IPS-18c (cell line): ENCODE measurements around the gene TOGARAM1.

Experiments
- H3K4me3 ChIP-seq: 2 replicates; pipeline ENCODE4 v1.7.0; 2013; ENCODE audit warnings: low read depth, mild to moderate bottlenecking, low read length, moderate library complexity; ENCODE audit not compliant: insufficient read depth
- H3K9me3 ChIP-seq: one replicate; pipeline ENCODE4 v1.6.1; 2013; ENCODE audit warnings: mild to moderate bottlenecking, low read length, moderate library complexity; ENCODE audit not compliant: control insufficient read depth, insufficient read depth

TOGARAM1 gene, protein sequence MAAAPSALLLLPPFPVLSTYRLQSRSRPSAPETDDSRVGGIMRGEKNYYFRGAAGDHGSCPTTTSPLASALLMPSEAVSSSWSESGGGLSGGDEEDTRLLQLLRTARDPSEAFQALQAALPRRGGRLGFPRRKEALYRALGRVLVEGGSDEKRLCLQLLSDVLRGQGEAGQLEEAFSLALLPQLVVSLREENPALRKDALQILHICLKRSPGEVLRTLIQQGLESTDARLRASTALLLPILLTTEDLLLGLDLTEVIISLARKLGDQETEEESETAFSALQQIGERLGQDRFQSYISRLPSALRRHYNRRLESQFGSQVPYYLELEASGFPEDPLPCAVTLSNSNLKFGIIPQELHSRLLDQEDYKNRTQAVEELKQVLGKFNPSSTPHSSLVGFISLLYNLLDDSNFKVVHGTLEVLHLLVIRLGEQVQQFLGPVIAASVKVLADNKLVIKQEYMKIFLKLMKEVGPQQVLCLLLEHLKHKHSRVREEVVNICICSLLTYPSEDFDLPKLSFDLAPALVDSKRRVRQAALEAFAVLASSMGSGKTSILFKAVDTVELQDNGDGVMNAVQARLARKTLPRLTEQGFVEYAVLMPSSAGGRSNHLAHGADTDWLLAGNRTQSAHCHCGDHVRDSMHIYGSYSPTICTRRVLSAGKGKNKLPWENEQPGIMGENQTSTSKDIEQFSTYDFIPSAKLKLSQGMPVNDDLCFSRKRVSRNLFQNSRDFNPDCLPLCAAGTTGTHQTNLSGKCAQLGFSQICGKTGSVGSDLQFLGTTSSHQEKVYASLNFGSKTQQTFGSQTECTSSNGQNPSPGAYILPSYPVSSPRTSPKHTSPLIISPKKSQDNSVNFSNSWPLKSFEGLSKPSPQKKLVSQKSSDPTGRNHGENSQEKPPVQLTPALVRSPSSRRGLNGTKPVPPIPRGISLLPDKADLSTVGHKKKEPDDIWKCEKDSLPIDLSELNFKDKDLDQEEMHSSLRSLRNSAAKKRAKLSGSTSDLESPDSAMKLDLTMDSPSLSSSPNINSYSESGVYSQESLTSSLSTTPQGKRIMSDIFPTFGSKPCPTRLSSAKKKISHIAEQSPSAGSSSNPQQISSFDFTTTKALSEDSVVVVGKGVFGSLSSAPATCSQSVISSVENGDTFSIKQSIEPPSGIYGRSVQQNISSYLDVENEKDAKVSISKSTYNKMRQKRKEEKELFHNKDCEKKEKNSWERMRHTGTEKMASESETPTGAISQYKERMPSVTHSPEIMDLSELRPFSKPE (N-terminal part only)

DNA sequence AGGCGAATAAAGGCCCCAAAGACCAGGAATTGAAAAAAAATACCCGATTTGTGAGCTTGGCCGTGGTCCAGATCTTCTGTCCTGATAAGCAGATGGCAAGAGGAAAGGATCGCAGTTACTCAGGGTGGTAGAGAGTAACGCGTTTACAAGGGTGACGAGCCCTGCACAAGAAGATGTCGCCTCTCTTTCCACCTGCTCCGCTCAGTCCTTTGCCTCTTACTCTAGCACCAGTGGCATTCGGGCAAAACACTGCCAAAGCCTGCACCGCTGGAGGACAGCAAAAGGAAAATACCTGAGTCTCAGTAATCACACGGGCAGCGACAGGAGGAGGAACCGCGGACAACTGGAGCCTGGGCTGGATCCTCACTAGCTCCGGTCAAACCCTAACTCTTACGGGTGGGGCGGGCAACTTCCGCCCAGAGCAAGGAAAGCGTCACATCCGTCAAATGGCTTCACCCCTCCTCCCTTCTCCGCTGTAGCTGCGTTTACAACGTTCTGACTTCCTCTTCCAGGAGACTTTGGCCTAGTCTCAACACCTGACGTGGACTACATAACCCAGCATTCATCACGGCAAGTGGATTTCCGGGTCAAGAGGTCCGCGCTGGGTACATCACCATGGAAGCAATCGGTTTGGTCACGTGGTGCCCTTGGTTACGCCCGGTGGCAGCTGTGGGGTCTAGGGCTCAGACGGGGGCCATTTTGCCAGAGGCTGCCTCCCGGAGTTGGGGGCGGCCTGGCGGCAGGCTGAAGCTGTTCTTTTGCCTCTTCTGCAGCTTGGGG, at the start of gene TOGARAM1, which contains the start of gene KLHL28:
TSS of gene TOGARAM1 (plus strand) at position 637 of the 780 bp plus-strand sequence. CDS start 232 bp downstream, outside the sequence.
TSS of gene KLHL28 (minus strand) at position 394 of the 780 bp plus-strand sequence. CDS start 16,019 bp downstream, outside the sequence.
- peak within 1 kb of the TSS; percentile 77 for H3K4me3 ChIP-seq
- H3K9me3 ChIP-seq, result no peaks in the 10 kb centered on the region

DNA sequence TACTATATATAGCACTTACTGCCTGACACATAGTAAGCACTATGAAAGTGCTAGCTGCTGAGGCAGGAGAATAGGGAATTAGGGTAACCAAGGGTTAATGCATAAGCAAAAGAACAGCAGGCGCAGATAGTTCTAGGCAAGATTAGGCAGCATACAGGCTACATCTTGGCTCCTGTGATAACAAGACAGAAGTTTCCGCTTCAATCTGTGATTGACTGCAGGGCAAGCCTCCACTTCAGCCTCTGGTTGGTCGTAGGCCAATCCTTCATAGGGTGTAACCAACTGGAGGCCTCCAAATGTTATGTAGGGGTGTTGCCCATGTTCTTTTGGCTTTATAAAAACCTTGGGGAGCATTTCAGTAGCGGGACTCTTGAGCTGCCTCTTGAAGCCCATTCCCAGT, 47.1 kb upstream of the TOGARAM1 start:
- no peak overlapping the region for H3K4me3 ChIP-seq
- H3K9me3 ChIP-seq, result no peaks in the 10 kb centered on the region

DNA sequence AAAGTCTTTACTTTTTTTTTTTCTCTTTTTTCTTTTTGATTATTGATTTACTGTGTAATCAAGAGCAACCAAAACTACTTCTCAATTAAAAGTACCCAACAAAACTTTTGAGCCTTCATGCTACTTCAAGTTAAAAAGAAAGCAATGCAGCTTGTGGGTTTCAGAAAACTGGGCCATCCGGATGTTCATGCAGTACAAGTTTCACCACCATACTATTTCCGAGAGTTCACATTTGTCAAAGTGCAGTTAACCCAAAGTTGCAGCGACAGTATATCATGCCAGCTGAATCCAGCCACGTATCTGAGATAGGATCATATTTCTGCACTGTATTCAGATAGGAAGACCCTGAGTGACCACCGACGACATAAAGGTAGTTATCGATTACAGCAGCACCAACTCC, 33.2 kb upstream of the TOGARAM1 start:
- Histone ChIP-seq H3K9me3 (no peaks in the 10 kb centered on the region), H3K4me3 (no peak overlapping the region)

DNA sequence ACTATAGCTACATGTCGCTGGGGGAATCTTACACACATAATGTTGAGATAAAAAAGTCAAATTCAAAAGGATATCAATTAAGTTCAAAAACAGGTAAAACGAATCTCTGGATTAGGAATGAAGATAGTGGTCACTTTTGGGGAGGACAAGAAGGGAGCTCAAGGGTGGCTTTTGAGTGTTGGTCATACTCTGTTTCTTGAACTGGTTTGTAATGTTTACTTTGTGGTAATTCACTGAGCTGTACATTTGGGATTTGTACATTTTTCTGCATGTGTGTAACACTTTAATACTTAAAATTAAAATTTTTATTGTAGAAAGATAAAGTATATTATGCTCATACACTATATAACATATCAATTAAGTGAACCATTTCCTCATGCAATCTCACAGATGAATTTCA, 26.8 kb upstream of the TOGARAM1 start:
- H3K9me3 ChIP-seq, result no peaks in the 10 kb centered on the region

DNA sequence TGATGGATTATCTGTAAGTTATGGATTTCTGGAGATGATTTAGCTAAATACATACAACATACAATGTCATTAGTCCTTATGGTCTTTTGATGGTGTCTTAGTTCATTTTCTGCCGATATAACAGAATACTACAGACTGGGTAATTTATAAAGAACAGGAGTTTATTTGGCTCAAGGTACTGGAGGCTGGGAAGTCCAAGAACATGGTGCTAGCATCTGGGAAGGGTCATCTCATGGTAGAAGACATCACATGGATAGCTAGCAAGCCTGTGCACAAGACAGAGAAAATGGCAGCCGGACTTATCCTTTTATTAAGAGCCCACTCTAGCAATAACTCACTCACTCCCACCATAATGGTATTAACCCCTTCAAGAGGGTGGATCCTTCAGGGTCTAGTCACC, 24.4 kb upstream of the TOGARAM1 start:
- H3K4me3 ChIP-seq, result no peak overlapping the region
- no peaks in the 10 kb centered on the region for H3K9me3 ChIP-seq

More for the DNA sequence above, 26.8 kb upstream of the TOGARAM1 start:
- H3K4me3 ChIP-seq, result no peak overlapping the region

DNA sequence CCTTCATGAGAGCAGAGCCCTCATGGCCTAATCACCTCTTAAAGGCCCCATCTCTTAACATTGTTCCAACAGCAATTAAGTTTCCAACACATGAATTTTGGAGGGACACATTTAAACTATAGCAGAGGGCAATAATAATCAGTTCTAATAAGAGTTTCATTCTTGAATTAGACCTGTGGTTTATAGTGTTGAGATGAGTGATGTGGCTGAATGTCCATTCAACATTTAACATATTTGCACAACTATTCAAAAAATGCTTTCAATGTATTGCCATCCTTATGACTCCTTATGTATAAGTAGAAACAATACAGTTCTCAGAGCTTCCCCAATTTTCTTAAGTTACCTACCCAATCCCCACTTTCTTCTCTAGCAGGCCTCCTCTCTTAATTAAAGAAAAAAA, 21.8 kb upstream of the TOGARAM1 start:
- Histone ChIP-seq H3K4me3 (no peak overlapping the region), H3K9me3 (no peaks in the 10 kb centered on the region)

DNA sequence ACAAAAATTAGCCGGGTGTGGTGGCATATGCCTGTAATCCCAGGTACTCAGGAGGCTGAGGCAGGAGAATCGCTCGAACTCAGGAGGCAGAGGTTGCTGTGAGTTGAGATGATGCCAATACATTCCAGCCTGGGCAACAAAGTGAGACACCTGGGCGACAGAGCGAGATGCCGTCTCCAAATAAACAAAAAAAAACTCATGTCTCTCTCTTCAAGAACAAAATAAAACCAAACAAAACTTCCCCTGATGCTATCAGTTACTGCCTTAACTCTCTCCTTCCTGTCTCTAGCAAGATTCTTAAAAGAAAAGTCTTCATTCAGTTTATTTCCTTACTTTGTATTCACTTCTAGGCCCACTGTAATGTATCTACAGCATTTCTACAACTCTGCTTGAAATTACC, 21.0 kb upstream of the TOGARAM1 start:
- Histone ChIP-seq H3K9me3 (no peaks in the 10 kb centered on the region), H3K4me3 (no peak overlapping the region)

DNA sequence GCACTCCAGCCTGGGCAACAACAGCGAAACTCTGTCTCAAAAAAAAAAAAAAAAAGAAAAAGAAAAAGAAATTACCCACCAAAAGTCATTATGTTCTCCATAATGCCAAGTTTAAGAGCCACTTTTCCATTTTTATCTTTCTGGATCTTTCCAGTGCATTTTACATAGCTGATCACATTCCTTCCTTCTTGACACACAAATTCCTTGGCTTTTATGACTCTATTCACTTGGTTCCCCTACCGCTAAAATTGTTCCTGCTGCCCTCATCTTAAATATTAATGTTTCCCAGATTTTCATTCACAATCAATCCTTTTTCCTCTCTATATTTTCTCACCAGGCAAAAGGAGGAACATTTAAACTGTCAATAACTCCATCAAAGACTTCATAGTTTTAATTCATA, 20.4 kb upstream of the TOGARAM1 start:
- Histone ChIP-seq H3K4me3 (no peak overlapping the region), H3K9me3 (no peaks in the 10 kb centered on the region)

DNA sequence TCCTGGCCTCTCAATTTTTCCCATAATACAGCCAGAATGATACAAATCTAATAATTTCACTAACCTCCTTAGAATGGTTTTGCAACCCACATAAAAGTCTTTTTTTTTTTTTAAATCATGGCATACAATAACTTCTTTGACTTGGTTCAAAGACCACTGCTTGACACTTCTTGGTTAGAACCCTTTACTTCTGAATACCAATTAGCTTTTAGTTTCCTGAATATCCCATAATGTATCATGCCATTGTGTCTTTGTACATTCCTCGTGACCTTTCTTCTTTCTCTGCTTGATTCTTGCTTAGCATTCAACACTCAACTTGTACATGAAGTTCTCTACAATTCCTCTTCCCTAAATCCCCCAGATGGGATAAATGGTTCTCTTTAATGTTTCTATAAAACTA, 19.6 kb upstream of the TOGARAM1 start:
- Histone ChIP-seq H3K4me3 (no peak overlapping the region), H3K9me3 (no peaks in the 10 kb centered on the region)

DNA sequence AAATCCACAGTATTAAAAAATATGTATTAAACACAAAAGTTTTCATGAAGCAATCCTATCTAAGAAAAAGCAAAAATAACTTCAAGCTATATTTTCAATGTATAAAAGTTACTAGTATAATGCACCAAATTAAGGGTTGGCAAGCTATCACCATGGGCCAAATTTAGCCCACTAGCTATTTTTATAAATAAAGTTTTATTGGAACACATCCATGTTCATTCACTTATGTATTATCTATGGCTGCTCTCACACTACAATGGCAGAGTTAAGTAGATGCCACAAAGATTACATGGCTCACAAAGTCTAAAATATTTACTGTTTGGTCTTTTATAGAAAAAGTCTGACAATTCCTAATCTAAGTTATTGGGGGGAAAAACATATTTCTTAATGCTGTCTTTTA, 17.9 kb upstream of the TOGARAM1 start:
- H3K9me3 ChIP-seq, result no peaks in the 10 kb centered on the region
- no peak overlapping the region for H3K4me3 ChIP-seq

DNA sequence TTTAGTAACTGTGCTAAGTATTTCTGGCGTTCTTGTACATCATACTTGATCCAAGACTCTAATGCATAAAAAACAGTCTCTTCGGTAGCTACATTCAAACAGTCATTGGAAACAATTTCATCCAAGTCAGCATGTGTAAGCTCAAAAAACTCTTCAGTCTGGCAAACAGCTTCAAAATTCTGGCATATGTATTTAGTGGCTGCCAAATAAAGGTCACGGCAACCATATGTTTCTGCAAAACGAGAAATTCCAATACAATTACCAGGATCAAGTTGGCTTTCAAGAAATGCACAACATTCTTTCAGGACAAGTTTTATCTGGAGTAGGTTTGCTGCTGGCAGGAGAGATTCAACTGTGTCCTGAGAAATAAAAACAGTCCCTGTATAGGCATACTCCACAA, 16.7 kb upstream of the TOGARAM1 start:
- H3K4me3 ChIP-seq, result no peak overlapping the region
- no peaks in the 10 kb centered on the region for H3K9me3 ChIP-seq

DNA sequence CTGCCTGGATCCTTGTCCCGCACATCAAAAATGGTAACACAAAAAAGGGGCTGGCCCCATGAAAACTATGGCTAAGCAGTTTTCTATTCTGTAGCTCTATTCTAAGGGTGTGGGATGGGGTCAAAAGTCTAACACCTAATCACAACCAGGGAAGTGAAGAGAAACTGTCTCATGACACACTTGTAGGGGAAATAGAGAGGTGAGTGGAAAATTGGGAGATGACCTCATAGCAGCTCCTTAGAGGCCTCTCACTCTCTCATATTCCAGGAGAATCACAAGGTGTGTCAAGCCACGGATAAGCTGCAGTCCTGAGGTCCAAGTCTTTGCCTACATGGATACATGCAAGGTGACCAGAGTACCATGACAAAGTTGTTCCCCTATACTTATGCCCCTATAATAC, 10.9 kb upstream of the TOGARAM1 start:
- Histone ChIP-seq H3K9me3 (no peaks in the 10 kb centered on the region), H3K4me3 (no peak overlapping the region)

DNA sequence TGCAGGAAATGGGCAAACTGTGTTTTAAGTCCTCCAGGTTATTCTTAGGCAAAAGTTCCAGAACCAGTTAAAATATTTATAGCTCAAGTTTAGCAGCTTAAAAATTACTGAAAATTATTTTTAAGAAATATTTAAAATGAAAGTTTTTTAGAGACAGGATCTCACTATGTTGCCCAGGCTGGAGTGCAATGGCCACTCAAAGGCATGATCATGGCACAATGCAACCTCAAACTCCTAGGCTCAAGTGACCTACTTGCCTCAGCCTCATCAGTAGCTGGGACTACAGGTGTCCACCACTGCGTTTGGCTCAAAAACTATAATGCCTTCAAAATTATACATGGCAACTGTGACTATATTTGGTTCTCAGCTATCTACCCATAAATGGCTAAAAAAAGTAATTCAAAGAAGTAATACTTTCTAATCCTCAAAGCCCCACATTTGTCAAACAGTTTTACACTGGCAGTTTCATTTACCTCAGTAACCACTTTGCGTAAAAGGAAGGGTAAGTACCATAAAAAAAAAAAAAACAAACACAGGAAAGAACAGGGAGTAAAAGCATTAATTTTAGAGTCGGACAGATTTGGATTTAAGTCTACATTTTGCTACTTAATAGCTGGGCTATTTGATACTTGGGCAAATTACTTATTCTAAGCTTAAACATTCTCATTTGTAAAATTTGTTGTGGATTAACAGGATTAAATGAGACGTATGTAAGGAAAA, 9.4 kb upstream of the TOGARAM1 start:
- Histone ChIP-seq H3K4me3 (no peak overlapping the region), H3K9me3 (no peaks in the 10 kb centered on the region)

DNA sequence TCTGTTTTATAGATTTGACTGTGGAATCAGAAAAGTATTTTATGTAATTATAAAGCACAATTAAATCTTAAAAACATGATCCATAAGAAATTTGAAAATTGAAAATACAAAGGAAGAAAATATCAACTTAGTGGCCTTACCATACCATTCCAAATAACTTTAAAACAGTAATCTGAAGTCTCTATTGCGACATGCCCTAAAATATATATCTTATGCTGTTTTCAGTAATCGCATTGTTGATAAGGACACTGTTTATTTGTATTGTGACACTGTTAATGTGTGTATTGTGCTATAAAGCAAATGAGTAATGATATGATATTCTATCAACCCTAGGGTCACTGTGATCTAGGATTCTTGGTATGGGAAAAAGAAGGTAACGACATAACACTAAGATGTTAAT, 7.2 kb upstream of the TOGARAM1 start:
- Histone ChIP-seq H3K4me3 (no peak overlapping the region), H3K9me3 (no peaks in the 10 kb centered on the region)

DNA sequence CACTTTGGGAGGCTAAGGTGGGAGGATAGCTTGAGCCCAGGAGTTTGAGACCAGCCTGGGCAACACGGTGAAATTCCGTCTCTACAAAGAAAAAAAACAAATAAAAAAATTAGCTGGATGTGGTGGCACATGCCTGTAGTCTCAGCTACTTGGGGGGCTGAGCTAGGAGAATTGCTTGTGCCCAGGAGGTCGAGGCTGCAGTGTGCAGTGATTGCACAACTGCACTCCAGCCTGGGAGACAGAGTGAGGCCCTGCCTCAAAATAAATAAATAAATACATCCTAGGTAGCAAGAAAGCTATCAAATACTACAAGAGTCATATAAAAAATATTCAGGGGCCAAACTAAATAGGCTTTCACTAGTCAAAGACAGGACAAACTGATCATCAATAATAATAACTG, 6.5 kb upstream of the TOGARAM1 start:
- no peak overlapping the region for H3K4me3 ChIP-seq
- no peaks in the 10 kb centered on the region for H3K9me3 ChIP-seq

DNA sequence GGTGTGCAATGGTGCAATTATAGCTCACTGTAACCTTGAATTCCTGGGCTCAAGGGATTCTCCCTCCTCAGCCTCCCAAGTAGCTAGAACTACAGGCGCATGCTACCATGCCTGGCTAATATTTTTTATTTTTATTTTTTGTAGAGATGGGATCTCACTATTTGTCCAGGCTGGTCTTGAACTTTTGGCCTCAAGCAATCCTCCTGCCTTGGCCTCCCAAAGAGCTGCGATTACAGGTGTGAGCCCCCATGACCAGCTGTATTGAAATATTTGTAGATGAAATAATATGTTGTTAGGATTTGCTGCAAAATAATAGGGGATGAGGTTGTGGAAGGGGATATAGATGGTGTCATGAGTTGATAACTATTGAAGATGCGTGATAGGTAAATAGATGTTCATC, 5.1 kb upstream of the TOGARAM1 start:
- Histone ChIP-seq H3K9me3 (no peaks in the 10 kb centered on the region), H3K4me3 (no peak overlapping the region)
